Left forelimb (tissue), 1 donor: ENCODE data around the gene CALU.

Experiments
- DNase-seq: peaks from one replicate; pipeline ENCODE4 v3.0.0-alpha.2; 2018; ENCODE audit warnings: low spot score

CALU gene

GRCh38 chr7:128739048-128739962 lies at the start of gene CALU:
TSS of gene CALU (plus strand) at chr7:128739359. CDS start at chr7:128748584, 9,225 bp downstream.
- DNase-seq: peak; percentile 99

- DNase-seq: no peak
These were observed 47.9 kb upstream of the CALU start for GRCh38 chr7:128691227-128691626.

- DNase-seq: no peak
These were observed 46.4 kb upstream of the CALU start for GRCh38 chr7:128692623-128693270.

- no peak for DNase-seq
These were observed 45.7 kb upstream of the CALU start for GRCh38 chr7:128693373-128694015.

- no peak for DNase-seq
These were observed 44.4 kb upstream of the CALU start for GRCh38 chr7:128694738-128695137.

- no peak for DNase-seq
These were observed 41.8 kb upstream of the CALU start for GRCh38 chr7:128697302-128697905.

- DNase-seq: no peak
These were observed 39.9 kb upstream of the CALU start for GRCh38 chr7:128699196-128699712.

GRCh38 chr7:128699895-128700294 lies 39.3 kb upstream of the CALU start:
- no peak for DNase-seq

GRCh38 chr7:128701062-128701785 lies 37.9 kb upstream of the CALU start:
- no peak for DNase-seq

GRCh38 chr7:128703609-128704241 lies 35.4 kb upstream of the CALU start:
- no peak for DNase-seq

- no peak for DNase-seq
These were observed 33.2 kb upstream of the CALU start for GRCh38 chr7:128705891-128706333.

- DNase-seq: no peak
These were observed 31.4 kb upstream of the CALU start for GRCh38 chr7:128707752-128708151.

GRCh38 chr7:128708235-128708634 lies 30.9 kb upstream of the CALU start:
- DNase-seq: no peak

GRCh38 chr7:128708824-128709223 lies 30.3 kb upstream of the CALU start:
- no peak for DNase-seq

GRCh38 chr7:128710481-128710880 lies 28.7 kb upstream of the CALU start:
- no peak for DNase-seq

GRCh38 chr7:128713794-128714193 lies 25.4 kb upstream of the CALU start:
- DNase-seq: no peak

GRCh38 chr7:128714701-128715495 lies 24.3 kb upstream of the CALU start:
- no peak for DNase-seq

- DNase-seq: no peak
These were observed 20.1 kb upstream of the CALU start for GRCh38 chr7:128718967-128719642.

GRCh38 chr7:128721376-128721775 lies 17.8 kb upstream of the CALU start:
- DNase-seq: no peak
